Nucleus accumbens (tissue), 56 donors: ENCODE results near the gene GALNT2.

Source experiments
- DNase-seq, 56 donors: peaks; one replicate each; lab custom pipeline; 2025; lab: John Stamatoyannopoulos, UW

GALNT2 gene

GRCh38 chr1:230322421-230322756 is 255.4 kb downstream of the GALNT2 start:
- DNase-seq: no peak

GRCh38 chr1:230322967-230323547 is 256.0 kb downstream of the GALNT2 start:
- no peak for DNase-seq

- DNase-seq: no peak
Observed at GRCh38 chr1:230323686-230324085, 256.6 kb downstream of the GALNT2 start.

GRCh38 chr1:230326971-230327891 is 260.2 kb downstream of the GALNT2 start:
- DNase-seq: no peak

- DNase-seq: no peak
Observed at GRCh38 chr1:230327892-230328284, 260.9 kb downstream of the GALNT2 start.

- DNase-seq: no peak
Observed at GRCh38 chr1:230328342-230329015, 261.4 kb downstream of the GALNT2 start.

GRCh38 chr1:230330157-230330556 is 263.1 kb downstream of the GALNT2 start:
- DNase-seq: no peak
